ENCODE results near the gene CCDC93. TPM values are rescaled to one million over a fixed set of nuclear protein-coding genes. Genes with fewer than 3 reads are reported as not detected.

The CCDC93 gene
- total and polyA plus RNA-seq, 10 of the 15 experiments (the other 5 are each of a cell fraction or from before 2014, with no cell fraction given) = 3.6 to 27.2 (median 13.5) TPM

DNA sequence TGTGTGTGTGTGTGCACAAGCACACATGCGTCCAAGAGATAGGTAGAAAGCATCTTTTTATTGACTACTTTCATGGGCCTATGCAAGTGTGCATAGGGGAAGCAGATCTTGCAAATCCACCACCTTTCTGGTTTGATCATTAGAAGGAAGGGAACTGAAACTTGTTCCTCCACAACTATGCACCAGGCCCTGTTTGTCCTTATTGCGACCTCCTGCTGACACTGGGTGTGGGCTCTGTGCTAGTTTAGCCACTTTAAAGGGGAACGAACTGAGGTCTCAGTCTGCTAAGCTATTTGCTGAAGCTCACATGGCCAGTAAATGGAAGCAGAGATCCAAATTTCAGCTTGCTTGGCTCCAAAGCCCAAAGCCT lies 42.3 kb upstream of the CCDC93 start (continued):
- TF ChIP-seq, protein P1, sequence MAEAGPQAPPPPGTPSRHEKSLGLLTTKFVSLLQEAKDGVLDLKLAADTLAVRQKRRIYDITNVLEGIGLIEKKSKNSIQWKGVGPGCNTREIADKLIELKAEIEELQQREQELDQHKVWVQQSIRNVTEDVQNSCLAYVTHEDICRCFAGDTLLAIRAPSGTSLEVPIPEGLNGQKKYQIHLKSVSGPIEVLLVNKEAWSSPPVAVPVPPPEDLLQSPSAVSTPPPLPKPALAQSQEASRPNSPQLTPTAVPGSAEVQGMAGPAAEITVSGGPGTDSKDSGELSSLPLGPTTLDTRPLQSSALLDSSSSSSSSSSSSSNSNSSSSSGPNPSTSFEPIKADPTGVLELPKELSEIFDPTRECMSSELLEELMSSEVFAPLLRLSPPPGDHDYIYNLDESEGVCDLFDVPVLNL (IDR thresholded peaks at IDR 0.05; ENCODE audit: low read depth, low read length) = no peak
- TF ChIP-seq CEBPB (IDR thresholded peaks at IDR 0.05; ENCODE audit: borderline replicate concordance in 1 of 2, low read depth in 2 of 2, low read length in 2 of 2) (0 out of 4 replicates have a peak, but pooled peaks of 1 of the 2 experiments have one; percentile 16), HDAC2 (IDR thresholded peaks at IDR 0.05) (no peak), EGR1 (IDR thresholded peaks at IDR 0.05; ENCODE audit: borderline replicate concordance in 1 of 2, low read depth in 2 of 2, low read length in 2 of 2) (no peak), ZSCAN29 (IDR thresholded peaks at IDR 0.05) (no peak), SIX5 (IDR thresholded peaks at IDR 0.05; ENCODE audit: low read depth, low read length, severe bottlenecking) (no peak), BRCA1 (IDR thresholded peaks at IDR 0.05; ENCODE audit: low read depth, low read length) (no peak), IKZF2 (IDR thresholded peaks at IDR 0.05) (peak; percentile 85 to 87), SUZ12 (IDR thresholded peaks at IDR 0.05; ENCODE audit: unreplicated experiment) (no peak), NR2C2 (IDR thresholded peaks at IDR 0.05; ENCODE audit: borderline replicate concordance, control insufficient read depth, insufficient read length, low read depth) (no peak), BACH1 (IDR thresholded peaks at IDR 0.05; ENCODE audit: borderline replicate concordance) (peak; percentile 64; the same call in 1 of the 2 replicates), FOS (IDR thresholded peaks at IDR 0.05; ENCODE audit: borderline replicate concordance, extremely low read depth, insufficient read length) (no peak)
- TF ChIP-seq, protein P2, sequence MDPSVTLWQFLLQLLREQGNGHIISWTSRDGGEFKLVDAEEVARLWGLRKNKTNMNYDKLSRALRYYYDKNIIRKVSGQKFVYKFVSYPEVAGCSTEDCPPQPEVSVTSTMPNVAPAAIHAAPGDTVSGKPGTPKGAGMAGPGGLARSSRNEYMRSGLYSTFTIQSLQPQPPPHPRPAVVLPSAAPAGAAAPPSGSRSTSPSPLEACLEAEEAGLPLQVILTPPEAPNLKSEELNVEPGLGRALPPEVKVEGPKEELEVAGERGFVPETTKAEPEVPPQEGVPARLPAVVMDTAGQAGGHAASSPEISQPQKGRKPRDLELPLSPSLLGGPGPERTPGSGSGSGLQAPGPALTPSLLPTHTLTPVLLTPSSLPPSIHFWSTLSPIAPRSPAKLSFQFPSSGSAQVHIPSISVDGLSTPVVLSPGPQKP (IDR thresholded peaks at IDR 0.05; ENCODE audit: low read depth, low read length) = no peak
- TF ChIP-seq, protein P3, sequence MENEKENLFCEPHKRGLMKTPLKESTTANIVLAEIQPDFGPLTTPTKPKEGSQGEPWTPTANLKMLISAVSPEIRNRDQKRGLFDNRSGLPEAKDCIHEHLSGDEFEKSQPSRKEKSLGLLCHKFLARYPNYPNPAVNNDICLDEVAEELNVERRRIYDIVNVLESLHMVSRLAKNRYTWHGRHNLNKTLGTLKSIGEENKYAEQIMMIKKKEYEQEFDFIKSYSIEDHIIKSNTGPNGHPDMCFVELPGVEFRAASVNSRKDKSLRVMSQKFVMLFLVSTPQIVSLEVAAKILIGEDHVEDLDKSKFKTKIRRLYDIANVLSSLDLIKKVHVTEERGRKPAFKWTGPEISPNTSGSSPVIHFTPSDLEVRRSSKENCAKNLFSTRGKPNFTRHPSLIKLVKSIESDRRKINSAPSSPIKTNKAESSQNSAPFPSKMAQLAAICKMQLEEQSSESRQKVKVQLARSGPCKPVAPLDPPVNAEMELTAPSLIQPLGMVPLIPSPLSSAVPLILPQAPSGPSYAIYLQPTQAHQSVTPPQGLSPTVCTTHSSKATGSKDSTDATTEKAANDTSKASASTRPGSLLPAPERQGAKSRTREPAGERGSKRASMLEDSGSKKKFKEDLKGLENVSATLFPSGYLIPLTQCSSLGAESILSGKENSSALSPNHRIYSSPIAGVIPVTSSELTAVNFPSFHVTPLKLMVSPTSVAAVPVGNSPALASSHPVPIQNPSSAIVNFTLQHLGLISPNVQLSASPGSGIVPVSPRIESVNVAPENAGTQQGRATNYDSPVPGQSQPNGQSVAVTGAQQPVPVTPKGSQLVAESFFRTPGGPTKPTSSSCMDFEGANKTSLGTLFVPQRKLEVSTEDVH (IDR thresholded peaks at IDR 0.05; ENCODE audit: low read depth, partially characterized antibody) = no peak
- TF ChIP-seq, protein P4, sequence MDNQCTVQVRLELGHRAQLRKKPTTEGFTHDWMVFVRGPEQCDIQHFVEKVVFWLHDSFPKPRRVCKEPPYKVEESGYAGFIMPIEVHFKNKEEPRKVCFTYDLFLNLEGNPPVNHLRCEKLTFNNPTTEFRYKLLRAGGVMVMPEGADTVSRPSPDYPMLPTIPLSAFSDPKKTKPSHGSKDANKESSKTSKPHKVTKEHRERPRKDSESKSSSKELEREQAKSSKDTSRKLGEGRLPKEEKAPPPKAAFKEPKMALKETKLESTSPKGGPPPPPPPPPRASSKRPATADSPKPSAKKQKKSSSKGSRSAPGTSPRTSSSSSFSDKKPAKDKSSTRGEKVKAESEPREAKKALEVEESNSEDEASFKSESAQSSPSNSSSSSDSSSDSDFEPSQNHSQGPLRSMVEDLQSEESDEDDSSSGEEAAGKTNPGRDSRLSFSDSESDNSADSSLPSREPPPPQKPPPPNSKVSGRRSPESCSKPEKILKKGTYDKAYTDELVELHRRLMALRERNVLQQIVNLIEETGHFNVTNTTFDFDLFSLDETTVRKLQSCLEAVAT (IDR thresholded peaks at IDR 0.05) = peak; percentile 23; the same call in 1 of the 2 replicates
- TF ChIP-seq, protein P5, sequence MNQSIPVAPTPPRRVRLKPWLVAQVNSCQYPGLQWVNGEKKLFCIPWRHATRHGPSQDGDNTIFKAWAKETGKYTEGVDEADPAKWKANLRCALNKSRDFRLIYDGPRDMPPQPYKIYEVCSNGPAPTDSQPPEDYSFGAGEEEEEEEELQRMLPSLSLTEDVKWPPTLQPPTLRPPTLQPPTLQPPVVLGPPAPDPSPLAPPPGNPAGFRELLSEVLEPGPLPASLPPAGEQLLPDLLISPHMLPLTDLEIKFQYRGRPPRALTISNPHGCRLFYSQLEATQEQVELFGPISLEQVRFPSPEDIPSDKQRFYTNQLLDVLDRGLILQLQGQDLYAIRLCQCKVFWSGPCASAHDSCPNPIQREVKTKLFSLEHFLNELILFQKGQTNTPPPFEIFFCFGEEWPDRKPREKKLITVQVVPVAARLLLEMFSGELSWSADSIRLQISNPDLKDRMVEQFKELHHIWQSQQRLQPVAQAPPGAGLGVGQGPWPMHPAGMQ (IDR thresholded peaks at IDR 0.05; ENCODE audit: borderline replicate concordance) = no peak
- TF ChIP-seq, protein P6, sequence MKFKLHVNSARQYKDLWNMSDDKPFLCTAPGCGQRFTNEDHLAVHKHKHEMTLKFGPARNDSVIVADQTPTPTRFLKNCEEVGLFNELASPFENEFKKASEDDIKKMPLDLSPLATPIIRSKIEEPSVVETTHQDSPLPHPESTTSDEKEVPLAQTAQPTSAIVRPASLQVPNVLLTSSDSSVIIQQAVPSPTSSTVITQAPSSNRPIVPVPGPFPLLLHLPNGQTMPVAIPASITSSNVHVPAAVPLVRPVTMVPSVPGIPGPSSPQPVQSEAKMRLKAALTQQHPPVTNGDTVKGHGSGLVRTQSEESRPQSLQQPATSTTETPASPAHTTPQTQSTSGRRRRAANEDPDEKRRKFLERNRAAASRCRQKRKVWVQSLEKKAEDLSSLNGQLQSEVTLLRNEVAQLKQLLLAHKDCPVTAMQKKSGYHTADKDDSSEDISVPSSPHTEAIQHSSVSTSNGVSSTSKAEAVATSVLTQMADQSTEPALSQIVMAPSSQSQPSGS (IDR thresholded peaks at IDR 0.05; ENCODE audit: low read length) = no peak
- TF ChIP-seq, protein P7, sequence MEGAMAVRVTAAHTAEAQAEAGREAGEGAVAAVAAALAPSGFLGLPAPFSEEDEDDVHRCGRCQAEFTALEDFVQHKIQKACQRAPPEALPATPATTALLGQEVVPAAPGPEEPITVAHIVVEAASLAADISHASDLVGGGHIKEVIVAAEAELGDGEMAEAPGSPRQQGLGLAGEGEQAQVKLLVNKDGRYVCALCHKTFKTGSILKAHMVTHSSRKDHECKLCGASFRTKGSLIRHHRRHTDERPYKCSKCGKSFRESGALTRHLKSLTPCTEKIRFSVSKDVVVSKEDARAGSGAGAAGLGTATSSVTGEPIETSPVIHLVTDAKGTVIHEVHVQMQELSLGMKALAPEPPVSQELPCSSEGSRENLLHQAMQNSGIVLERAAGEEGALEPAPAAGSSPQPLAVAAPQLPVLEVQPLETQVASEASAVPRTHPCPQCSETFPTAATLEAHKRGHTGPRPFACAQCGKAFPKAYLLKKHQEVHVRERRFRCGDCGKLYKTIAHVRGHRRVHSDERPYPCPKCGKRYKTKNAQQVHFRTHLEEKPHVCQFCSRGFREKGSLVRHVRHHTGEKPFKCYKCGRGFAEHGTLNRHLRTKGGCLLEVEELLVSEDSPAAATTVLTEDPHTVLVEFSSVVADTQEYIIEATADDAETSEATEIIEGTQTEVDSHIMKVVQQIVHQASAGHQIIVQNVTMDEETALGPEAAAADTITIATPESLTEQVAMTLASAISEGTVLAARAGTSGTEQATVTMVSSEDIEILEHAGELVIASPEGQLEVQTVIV (IDR thresholded peaks at IDR 0.05; ENCODE audit: borderline replicate concordance, partially characterized antibody) = no peak

All from GM12878 (cell line).